B cell (primary cell): ENCODE results near the gene SMARCA4. TPM values are rescaled to one million over a fixed set of nuclear protein-coding genes. Genes with fewer than 3 reads are reported as not detected.

Experiments
- ATAC-seq: fragments of 200-7000 bp; cut with Tn5 transposase; one replicate; pipeline ENCODE4 v1.10.0; 2021; ENCODE audit warnings: low read depth, mild to moderate bottlenecking, moderate number of reproducible peaks, moderate library complexity
- CTCF ChIA-PET: fragments of 350-600 bp; sonication (Branson Sonifier 250); formaldehyde crosslinking; loops from one replicate; lab custom pipeline; 2021; ENCODE audit warnings: antibody characterized with exemption, inconsistent platforms; lab: Charles Lee
- POLR2A ChIA-PET: fragments of 350-600 bp; sonication (Branson Sonifier 250); formaldehyde crosslinking; loops from one replicate; lab custom pipeline; 2021; ENCODE audit warnings: antibody characterized with exemption; lab: Charles Lee
- DNase-seq: peaks from one replicate; pipeline ENCODE4 v3.0.0; 2013
- H2AFZ ChIP-seq: 2 replicates; pipeline ENCODE4 v1.6.1; 2012; ENCODE audit warnings: mild to moderate bottlenecking, low read depth, low read length; ENCODE audit not compliant: insufficient read depth, poor library complexity, severe bottlenecking
- H3K27ac ChIP-seq, 2 donors: 1 replicate in 1 of 2; 2 replicates in 1 of 2; pipeline ENCODE4 v1.5.1; 2012 to 2013; ENCODE audit warnings: low read length in 2 of 2, mild to moderate bottlenecking in 2 of 2, moderate library complexity in 1 of 2
- H3K27me3 ChIP-seq, 4 experiments: fragments of 200-600 bp in 1 of 4; sonication (generic) in 1 of 4; replicated peaks in 1 of 4; 1 replicate in 2 of 4; 2 replicates in 2 of 4; pipeline versions ENCODE4 v1.6.1 to v1.7.0; 2013 to 2016; ENCODE audit warnings: low read length in 3 of 4, mild to moderate bottlenecking in 2 of 4, mixed read lengths in 1 of 4, moderate library complexity in 1 of 4; ENCODE audit not compliant: insufficient read depth in 4 of 4, control insufficient read depth in 3 of 4; ENCODE audit errors: control extremely low read depth in 1 of 4
- H3K36me3 ChIP-seq, 2 experiments: replicated peaks in 1 of 2; 1 replicate in 1 of 2; 2 replicates in 1 of 2; pipeline versions ENCODE4 v1.6.1 to v1.7.1; 2013; ENCODE audit warnings: low read length in 1 of 2; ENCODE audit not compliant: insufficient read depth in 2 of 2, control insufficient read depth in 1 of 2; ENCODE audit errors: control extremely low read depth in 1 of 2, extremely low read depth in 1 of 2
- H3K4me1 ChIP-seq, 2 donors: fragments of 200-600 bp in 1 of 2; sonication (generic) in 1 of 2; 1 replicate in 1 of 2; 2 replicates in 1 of 2; pipeline versions ENCODE4 v1.5.1 to v1.6.1; 2013 to 2017; ENCODE audit warnings: low read length in 2 of 2; ENCODE audit not compliant: control insufficient read depth in 2 of 2, insufficient read depth in 2 of 2
- H3K4me2 ChIP-seq: replicated peaks from 2 replicates; pipeline ENCODE3; 2012; ENCODE audit warnings: mild to moderate bottlenecking, low read depth, low read length; ENCODE audit not compliant: poor library complexity, severe bottlenecking
- H3K4me3 ChIP-seq, 5 experiments: fragments of 200-600 bp in 1 of 5; sonication (generic) in 1 of 5; 1 replicate in 3 of 5; 2 replicates in 2 of 5; pipeline versions ENCODE4 v1.5.1 to v1.7.0; 2011 to 2016; ENCODE audit warnings: low read length in 4 of 5, mild to moderate bottlenecking in 4 of 5, low read depth in 2 of 5, control low read depth in 1 of 5, moderate library complexity in 1 of 5; ENCODE audit not compliant: insufficient read depth in 1 of 5; ENCODE audit errors: control extremely low read depth in 1 of 5, extremely low read depth in 1 of 5
- H3K79me2 ChIP-seq: fragments of 200-600 bp; sonication (generic); one replicate; pipeline ENCODE4 v1.6.0; 2016; ENCODE audit warnings: low read length; ENCODE audit not compliant: control insufficient read depth, insufficient read depth
- H3K9ac ChIP-seq: fragments of 200-600 bp; sonication (generic); 2 replicates; pipeline ENCODE4 v1.6.1; 2017; ENCODE audit warnings: mild to moderate bottlenecking, low read length, moderate library complexity
- H3K9me3 ChIP-seq, 3 donors: one replicate each; pipeline versions ENCODE4 v1.6.1 to v1.7.1; 2013; ENCODE audit warnings: low read length in 2 of 3; ENCODE audit not compliant: control insufficient read depth in 2 of 3, insufficient read depth in 1 of 3; ENCODE audit errors: control extremely low read depth in 1 of 3
- H4K20me1 ChIP-seq: 2 replicates; pipeline ENCODE4 v1.6.0; 2012; ENCODE audit warnings: mild to moderate bottlenecking, low read length; ENCODE audit not compliant: insufficient read depth, control insufficient read depth, poor library complexity, severe bottlenecking
- H3K27ac Mint-ChIP-seq: one replicate; pipeline ENCODE4 v1.8.0; 2021; ENCODE audit warnings: mixed read lengths
- H3K27me3 Mint-ChIP-seq: one replicate; pipeline ENCODE4 v1.8.0; 2021; ENCODE audit warnings: mixed read lengths
- H3K4me1 Mint-ChIP-seq: one replicate; pipeline ENCODE4 v1.8.0; 2021; ENCODE audit warnings: mixed read lengths
- H3K4me3 Mint-ChIP-seq: one replicate; pipeline ENCODE4 v1.8.0; 2021; ENCODE audit warnings: mixed read lengths
- H3K9me3 Mint-ChIP-seq: one replicate; pipeline ENCODE4 v1.8.0; 2022; ENCODE audit warnings: mixed read lengths; ENCODE audit not compliant: insufficient read depth
- CTCF ChIP-seq: fragments of 200-600 bp; IDR thresholded peaks from one replicate; pipeline ENCODE4 v1.8.0; 2022; ENCODE audit warnings: antibody characterized with exemption, mild to moderate bottlenecking
- EZH2 ChIP-seq: IDR thresholded peaks from 2 replicates; pipeline ENCODE4 v1.6.1; 2012; ENCODE audit warnings: borderline replicate concordance, low read depth, mild to moderate bottlenecking, moderate library complexity, low read length; ENCODE audit not compliant: insufficient read depth, poor library complexity, severe bottlenecking
- WGBS: methylation state at CpG from one replicate; pipeline ENCODE4 v1.1.5; 2013; ENCODE audit warnings: missing lambda C conversion rate; ENCODE audit not compliant: insufficient coverage; 5-methylcytosine and 5-hydroxymethylcytosine counted together
- intact Hi-C: fragments of 100-400 bp; cut with micrococcal nuclease; formaldehyde crosslinking; loops from one replicate; pipeline ENCODE4 v1.10.0; 2022
- polyA plus RNA-seq: library from polyadenylated mRNA; depleted of rRNA; stranded (reverse); fragments of >200 nt; gene quantifications from 2 replicates; pipeline ENCODE4 v1.2.3, GENCODE V29; 2012
- total RNA-seq, 2 donors: library from RNA; stranded (reverse); fragments of 120-200 nt in 1 of 2; gene quantifications; 1 replicate in 1 of 2; 2 replicates in 1 of 2; pipeline versions ENCODE4 v1.2.3 to v1.2.4, GENCODE V29; 2013 to 2022

The SMARCA4 gene
- total and polyA plus RNA-seq, 2 donors (not counting 1 experiment from before 2014, with no cell fraction given) = 49.7 to 82.3 TPM

- peaks cover 0 to 74% (median 33%) of the 10 kb centered on the region in 4 experiments for H3K27me3 ChIP-seq
- ATAC-seq = no peak
- H3K4me3 ChIP-seq = no peak overlapping the region
- H3K4me1 ChIP-seq = peaks cover 64 to 77% of the 10 kb centered on the region in 2 donors
- Mint-ChIP-seq H3K4me3 (no peak overlapping the region), H3K4me1 (peaks cover 44% of the 10 kb centered on the region), H3K9me3 (no peaks in the 10 kb centered on the region), H3K27ac (no peak overlapping the region), H3K27me3 (peaks cover 27% of the 10 kb centered on the region)
- no peak overlapping the region for H2AFZ ChIP-seq
- ChIA-PET CTCF (interaction anchor here (1.1 to 1.5 kb wide), 2 partner anchors 11 to 56 kb away, joined by 4 to 5 read pairs; no protein-coding TSS in a partner anchor), POLR2A (no interaction called here)
- WGBS = 89% methylated on average over 6 of the region's 6 CpGs
- TF ChIP-seq EZH2 (no peak), CTCF (no peak)
- H3K9me3 ChIP-seq = peaks cover 1 to 68% (median 28%) of the 10 kb centered on the region in 3 donors
- no peak overlapping the region for H3K9ac ChIP-seq
- peaks cover 8% of the 10 kb centered on the region for H3K79me2 ChIP-seq
- no peak for DNase-seq
- H3K36me3 ChIP-seq = no peaks in the 10 kb centered on the region
- H3K4me2 ChIP-seq = no peak overlapping the region
- peak overlapping the region; percentile 43 to 46 for H3K27ac ChIP-seq
- no peaks in the 10 kb centered on the region for H4K20me1 ChIP-seq
- intact Hi-C loops = no loop called here
These were observed 131.3 kb downstream of the SMARCA4 start for GRCh38 chr19:11092181-11092538.

- Histone ChIP-seq H3K4me2 (no peak overlapping the region), H3K4me1 (peaks cover 62 to 77% of the 10 kb centered on the region in 2 donors), H3K36me3 (no peaks in the 10 kb centered on the region), H3K79me2 (peaks cover 11% of the 10 kb centered on the region), H2AFZ (no peak overlapping the region), H3K27ac (no peak overlapping the region), H3K9me3 (peaks cover 1 to 78% (median 32%) of the 10 kb centered on the region in 3 donors), H3K9ac (no peak overlapping the region), H4K20me1 (no peaks in the 10 kb centered on the region), H3K27me3 (peaks cover 0 to 69% (median 26%) of the 10 kb centered on the region in 4 experiments), H3K4me3 (no peak overlapping the region)
- CTCF ChIA-PET = interaction anchor here (1.3 to 3.1 kb wide), 3 partner anchors 12 to 36 kb away, joined by 4 to 14 read pairs (median 4); no protein-coding TSS in a partner anchor
- no peak overlapping the region for H3K4me3 Mint-ChIP-seq
- DNase-seq = no peak
- intact Hi-C loops = loop anchor here (2.0 kb wide), 1 partner anchor 45 kb away; no protein-coding TSS in a partner anchor
- no peak for TF ChIP-seq CTCF
- TF ChIP-seq EZH2 = no peak
- WGBS = 93% methylated on average over 12 of the region's 15 CpGs
- peaks cover 44% of the 10 kb centered on the region for H3K4me1 Mint-ChIP-seq
- ATAC-seq = no peak
- peaks cover 24% of the 10 kb centered on the region for H3K27me3 Mint-ChIP-seq
- no peaks in the 10 kb centered on the region for H3K9me3 Mint-ChIP-seq
- H3K27ac Mint-ChIP-seq = no peak overlapping the region
- POLR2A ChIA-PET = no interaction called here
These were observed 132.9 kb downstream of the SMARCA4 start for GRCh38 chr19:11093689-11094238.
